K562 (cell line): ENCODE results near the gene TNFAIP6.

Source experiments
- COPS2 ChIP-seq: fragments of 450-650 bp; conservative IDR thresholded peaks from 2 replicates; pipeline ENCODE4 v1.6.1; 2016; ENCODE audit warnings: mild to moderate bottlenecking, moderate library complexity
- GATA2 ChIP-seq: sonication (generic); formaldehyde crosslinking; IDR thresholded peaks from 2 replicates; pipeline ENCODE4 v1.4.0; 2020; ENCODE audit warnings: mild to moderate bottlenecking, missing genetic modification reagents
- JUNB ChIP-seq: fragments of 450-650 bp; formaldehyde crosslinking; conservative IDR thresholded peaks from 2 replicates; pipeline ENCODE4 v1.4.0; 2020; ENCODE audit warnings: mild to moderate bottlenecking
- NFIC ChIP-seq: fragments of 450-650 bp; IDR thresholded peaks from 2 replicates; pipeline ENCODE4 v1.6.1; 2017; ENCODE audit warnings: mild to moderate bottlenecking, inconsistent platforms
- SMAD1 ChIP-seq: fragments of 150-350 bp; IDR thresholded peaks from 2 replicates; pipeline ENCODE4 v1.6.1; 2014; ENCODE audit warnings: low read length, low read depth; ENCODE audit not compliant: partially characterized antibody
- SP1 ChIP-seq: sonication (generic); formaldehyde crosslinking; IDR thresholded peaks from 2 replicates; pipeline ENCODE4 v1.8.1; 2022; ENCODE audit warnings: mild to moderate bottlenecking, missing genetic modification reagents
- ZNF830 ChIP-seq: fragments of 250-450 bp; sonication (Bioruptor Pico); IDR thresholded peaks from 2 replicates; pipeline ENCODE4 v1.5.0; 2021; ENCODE audit warnings: mild to moderate bottlenecking
- TF ChIP-seq, protein P1 (sequence below): sonication (generic); formaldehyde crosslinking; IDR thresholded peaks from 2 replicates; pipeline ENCODE4 v1.9.0; 2022; ENCODE audit warnings: mild to moderate bottlenecking, missing genetic modification reagents
- TF ChIP-seq, protein P2 (sequence below), 3 experiments: IDR thresholded peaks in 2 of 3; conservative IDR thresholded peaks in 1 of 3; 2 replicates each; pipeline ENCODE4 v1.5.1; 2011 to 2012; ENCODE audit warnings: low read length in 3 of 3, mild to moderate bottlenecking in 3 of 3, control low read depth in 2 of 3, improper control_type of control experiment in 1 of 3, inconsistent platforms in 1 of 3, low read depth in 1 of 3, mixed read lengths in 1 of 3, moderate library complexity in 1 of 3; ENCODE audit not compliant: insufficient read depth in 2 of 3

- no peak for TF ChIP-seq COPS2
- TF ChIP-seq NFIC, result no peak
- no peak for TF ChIP-seq GATA2
- TF ChIP-seq SMAD1, result no peak
- no peak for TF ChIP-seq SP1 (CRISPR knock-in tag)
- TF ChIP-seq, protein P1, sequence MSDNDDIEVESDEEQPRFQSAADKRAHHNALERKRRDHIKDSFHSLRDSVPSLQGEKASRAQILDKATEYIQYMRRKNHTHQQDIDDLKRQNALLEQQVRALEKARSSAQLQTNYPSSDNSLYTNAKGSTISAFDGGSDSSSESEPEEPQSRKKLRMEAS (CRISPR knock-in tag), result no peak
- TF ChIP-seq JUNB, result no peak
- TF ChIP-seq ZNF830 (CRISPR knock-in tag), result no peak
- TF ChIP-seq, protein P2, sequence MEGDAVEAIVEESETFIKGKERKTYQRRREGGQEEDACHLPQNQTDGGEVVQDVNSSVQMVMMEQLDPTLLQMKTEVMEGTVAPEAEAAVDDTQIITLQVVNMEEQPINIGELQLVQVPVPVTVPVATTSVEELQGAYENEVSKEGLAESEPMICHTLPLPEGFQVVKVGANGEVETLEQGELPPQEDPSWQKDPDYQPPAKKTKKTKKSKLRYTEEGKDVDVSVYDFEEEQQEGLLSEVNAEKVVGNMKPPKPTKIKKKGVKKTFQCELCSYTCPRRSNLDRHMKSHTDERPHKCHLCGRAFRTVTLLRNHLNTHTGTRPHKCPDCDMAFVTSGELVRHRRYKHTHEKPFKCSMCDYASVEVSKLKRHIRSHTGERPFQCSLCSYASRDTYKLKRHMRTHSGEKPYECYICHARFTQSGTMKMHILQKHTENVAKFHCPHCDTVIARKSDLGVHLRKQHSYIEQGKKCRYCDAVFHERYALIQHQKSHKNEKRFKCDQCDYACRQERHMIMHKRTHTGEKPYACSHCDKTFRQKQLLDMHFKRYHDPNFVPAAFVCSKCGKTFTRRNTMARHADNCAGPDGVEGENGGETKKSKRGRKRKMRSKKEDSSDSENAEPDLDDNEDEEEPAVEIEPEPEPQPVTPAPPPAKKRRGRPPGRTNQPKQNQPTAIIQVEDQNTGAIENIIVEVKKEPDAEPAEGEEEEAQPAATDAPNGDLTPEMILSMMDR (IDR thresholded peaks at IDR 0.05 in 2 of 3, conservative IDR thresholded peaks at IDR 0.05 in 1 of 3; ENCODE audit: insufficient read depth in 2 of 3, low read depth in 1 of 3, low read length in 3 of 3), result no peak
Observed at GRCh38 chr2:151407281-151407680, 49.9 kb downstream of the TNFAIP6 start.
